ENCODE measurements around the gene USP6.
"Not testable (repeated sequence)": the region's sequence is repeated elsewhere in the genome, so short reads cannot be mapped to it uniquely, and the experiment has no call there.

USP6 gene

GRCh38 chr17:5122586-5123342 lies 6.9 kb downstream of the USP6 start:
- no peak for DNase-seq

GRCh38 chr17:5123343-5124124 lies 7.7 kb downstream of the USP6 start:
- no peak for DNase-seq

GRCh38 chr17:5124125-5124760 lies 8.4 kb downstream of the USP6 start:
- DNase-seq, result not testable (repeated sequence)

- not testable (repeated sequence) for DNase-seq
Measured at GRCh38 chr17:5124896-5125295, 9.1 kb downstream of the USP6 start.

GRCh38 chr17:5126719-5127488 lies 11.1 kb downstream of the USP6 start:
- DNase-seq, result no peak

- DNase-seq, result no peak
Measured at GRCh38 chr17:5127910-5128309, 12.1 kb downstream of the USP6 start.

- DNase-seq, result not testable (repeated sequence)
Measured at GRCh38 chr17:5128387-5128786, 12.6 kb downstream of the USP6 start.

- no peak for DNase-seq
Measured at GRCh38 chr17:5128905-5129535, 13.2 kb downstream of the USP6 start.

GRCh38 chr17:5129770-5130169 lies 13.9 kb downstream of the USP6 start:
- DNase-seq, result not testable (repeated sequence)

GRCh38 chr17:5130261-5130660 lies 14.4 kb downstream of the USP6 start:
- not testable (repeated sequence) for DNase-seq

GRCh38 chr17:5130687-5131086 lies 14.9 kb downstream of the USP6 start:
- not testable (repeated sequence) for DNase-seq

GRCh38 chr17:5131146-5131715 lies 15.4 kb downstream of the USP6 start:
- no peak for DNase-seq

- not testable (repeated sequence) for DNase-seq
Measured at GRCh38 chr17:5131799-5132502, 16.1 kb downstream of the USP6 start.

GRCh38 chr17:5132503-5133225 lies 16.8 kb downstream of the USP6 start:
- not testable (repeated sequence) for DNase-seq

GRCh38 chr17:5133311-5133710 lies 17.5 kb downstream of the USP6 start:
- no peak for DNase-seq

GRCh38 chr17:5133961-5134360 lies 18.1 kb downstream of the USP6 start:
- not testable (repeated sequence) for DNase-seq

- DNase-seq, result not testable (repeated sequence)
Measured at GRCh38 chr17:5134571-5134970, 18.7 kb downstream of the USP6 start.

GRCh38 chr17:5135131-5135712 lies 19.4 kb downstream of the USP6 start:
- not testable (repeated sequence) for DNase-seq

- no peak for DNase-seq
Measured at GRCh38 chr17:5135726-5136579, 20.1 kb downstream of the USP6 start.
